Common myeloid progenitor, CD34-positive (primary cell): Measurements from ENCODE around the gene CSMD2.

Source experiments
- CTCF ChIA-PET: fragments of 350-600 bp; sonication (Branson Sonifier 250); formaldehyde crosslinking; loops from one replicate; lab custom pipeline; 2021; ENCODE audit warnings: antibody characterized with exemption; lab: Charles Lee
- POLR2A ChIA-PET: fragments of 350-600 bp; sonication (Branson Sonifier 250); formaldehyde crosslinking; loops from one replicate; lab custom pipeline; 2021; ENCODE audit warnings: antibody characterized with exemption; lab: Charles Lee
- DNase-seq, 3 donors: peaks; one replicate each; pipeline versions ENCODE4 v3.0.0 to v3.0.0-alpha.2; 2013
- H3K27ac ChIP-seq, 2 experiments: 1 replicate in 1 of 2; 2 replicates in 1 of 2; pipeline ENCODE4 v1.7.0; 2013; ENCODE audit warnings: inconsistent platforms in 2 of 2, low read length in 2 of 2, mild to moderate bottlenecking in 2 of 2, low read depth in 1 of 2, moderate library complexity in 1 of 2; ENCODE audit not compliant: severe bottlenecking in 2 of 2, insufficient read depth in 1 of 2, poor library complexity in 1 of 2
- H3K27me3 ChIP-seq, 5 experiments: replicated peaks in 2 of 5; 1 replicate in 3 of 5; 2 replicates in 2 of 5; pipeline versions ENCODE4 v1.6.1 to v1.7.0; 2013; ENCODE audit warnings: low read length in 4 of 5, mild to moderate bottlenecking in 2 of 5, moderate library complexity in 2 of 5, inconsistent platforms in 1 of 5; ENCODE audit not compliant: insufficient read depth in 5 of 5, control insufficient read depth in 4 of 5
- H3K36me3 ChIP-seq, 4 experiments: 1 replicate in 2 of 4; 2 replicates in 2 of 4; pipeline versions ENCODE4 v1.6.1 to v1.7.0; 2013; ENCODE audit warnings: low read length in 3 of 4, control low read depth in 1 of 4, mild to moderate bottlenecking in 1 of 4; ENCODE audit not compliant: control insufficient read depth in 4 of 4, insufficient read depth in 4 of 4
- H3K4me1 ChIP-seq, 4 experiments: 1 replicate in 3 of 4; 2 replicates in 1 of 4; pipeline versions ENCODE4 v1.6.1 to v1.7.1; 2013; ENCODE audit warnings: low read length in 3 of 4, mild to moderate bottlenecking in 3 of 4, control low read depth in 1 of 4, inconsistent platforms in 1 of 4, moderate library complexity in 1 of 4; ENCODE audit not compliant: control insufficient read depth in 4 of 4, insufficient read depth in 4 of 4; ENCODE audit errors: control extremely low read depth in 1 of 4
- H3K4me3 ChIP-seq, 7 experiments: 1 replicate in 4 of 7; 2 replicates in 3 of 7; pipeline versions ENCODE4 v1.5.1 to v1.7.0; 2013; ENCODE audit warnings: mild to moderate bottlenecking in 7 of 7, low read length in 6 of 7, moderate library complexity in 6 of 7, inconsistent platforms in 2 of 7, low read depth in 2 of 7, control low read depth in 1 of 7; ENCODE audit not compliant: insufficient read depth in 4 of 7, control insufficient read depth in 1 of 7; ENCODE audit errors: extremely low read depth in 1 of 7
- H3K9me3 ChIP-seq, 5 experiments: 1 replicate in 4 of 5; 2 replicates in 1 of 5; pipeline versions ENCODE4 v1.6.1 to v1.7.1; 2013; ENCODE audit warnings: low read length in 4 of 5, mild to moderate bottlenecking in 2 of 5, inconsistent platforms in 1 of 5, low read depth in 1 of 5, moderate library complexity in 1 of 5; ENCODE audit not compliant: control insufficient read depth in 4 of 5, insufficient read depth in 2 of 5; ENCODE audit errors: control extremely low read depth in 1 of 5
- WGBS: methylation state at CpG from one replicate; pipeline ENCODE4 v1.1.5; 2013; ENCODE audit not compliant: insufficient coverage; 5-methylcytosine and 5-hydroxymethylcytosine counted together

The CSMD2 gene

GRCh38 chr1:33630686-33631085 is 534.3 kb downstream of the CSMD2 start:
- POLR2A ChIA-PET, result no interaction called here

GRCh38 chr1:33626801-33627200 is 538.2 kb downstream of the CSMD2 start:
- Histone ChIP-seq H3K9me3 (no peaks in the 10 kb centered on the region), H3K27me3 (peaks cover 0 to 9% (median 2%) of the 10 kb centered on the region in 5 experiments), H3K4me3 (no peak overlapping the region), H3K27ac (no peak overlapping the region), H3K4me1 (no peaks in the 10 kb centered on the region), H3K36me3 (no peaks in the 10 kb centered on the region)
- 100% methylated on average over 2 of the region's 4 CpGs for WGBS
- CTCF ChIA-PET, result no interaction called here
- POLR2A ChIA-PET, result no interaction called here
- no peak for DNase-seq

More at GRCh38 chr1:33630686-33631085, 534.3 kb downstream of the CSMD2 start:
- Histone ChIP-seq H3K36me3 (no peaks in the 10 kb centered on the region), H3K4me1 (peaks cover 0 to 3% (median 0%) of the 10 kb centered on the region in 4 experiments), H3K27me3 (peaks cover 0 to 25% (median 4%) of the 10 kb centered on the region in 5 experiments), H3K27ac (no peak overlapping the region), H3K9me3 (no peaks in the 10 kb centered on the region), H3K4me3 (no peak overlapping the region)
- WGBS, result no CpG with 5 or more reads among the region's 1 CpG
- DNase-seq, result no peak
- CTCF ChIA-PET, result interaction anchor here (0.9 to 1.0 kb wide), 2 partner anchors 13 to 19 kb away, joined by 3 read pairs; no protein-coding TSS in a partner anchor

- WGBS, result 96% methylated on average over 29 of the region's 35 CpGs
- Histone ChIP-seq H3K9me3 (no peaks in the 10 kb centered on the region), H3K27ac (no peak overlapping the region), H3K36me3 (no peaks in the 10 kb centered on the region), H3K4me1 (no peaks in the 10 kb centered on the region), H3K27me3 (peaks cover 0 to 6% (median 0%) of the 10 kb centered on the region in 5 experiments), H3K4me3 (no peak overlapping the region)
- ChIA-PET CTCF (no interaction called here), POLR2A (no interaction called here)
- DNase-seq, result no peak
These were observed 539.8 kb downstream of the CSMD2 start for GRCh38 chr1:33624991-33625870.

GRCh38 chr1:33624261-33624990 is 540.6 kb downstream of the CSMD2 start:
- no peak overlapping the region for H3K4me3 ChIP-seq
- DNase-seq, result no peak
- no peaks in the 10 kb centered on the region for H3K36me3 ChIP-seq
- H3K4me1 ChIP-seq, result no peaks in the 10 kb centered on the region
- ChIA-PET POLR2A (no interaction called here), CTCF (interaction anchor here (1.1 to 1.2 kb wide), 2 partner anchors 9 to 10 kb away, joined by 3 to 4 read pairs; no protein-coding TSS in a partner anchor)
- H3K27ac ChIP-seq, result no peak overlapping the region
- 96% methylated on average over 21 of the region's 25 CpGs for WGBS
- peaks cover 0 to 6% (median 0%) of the 10 kb centered on the region in 5 experiments for H3K27me3 ChIP-seq
- H3K9me3 ChIP-seq, result no peaks in the 10 kb centered on the region

GRCh38 chr1:33623811-33624210 is 541.2 kb downstream of the CSMD2 start:
- CTCF ChIA-PET, result interaction anchor here (1.1 to 1.2 kb wide), 2 partner anchors 9 to 11 kb away, joined by 3 to 4 read pairs; no protein-coding TSS in a partner anchor
- no peaks in the 10 kb centered on the region for H3K4me1 ChIP-seq
- POLR2A ChIA-PET, result no interaction called here
- H3K9me3 ChIP-seq, result no peaks in the 10 kb centered on the region
- WGBS, result 76% methylated on average over 4 of the region's 4 CpGs
- no peaks in the 10 kb centered on the region for H3K36me3 ChIP-seq
- H3K27me3 ChIP-seq, result peaks cover 0 to 5% (median 0%) of the 10 kb centered on the region in 5 experiments
- no peak overlapping the region for H3K4me3 ChIP-seq
- no peak for DNase-seq
- no peak overlapping the region for H3K27ac ChIP-seq

GRCh38 chr1:33622757-33623156 is 542.3 kb downstream of the CSMD2 start:
- Histone ChIP-seq H3K9me3 (no peaks in the 10 kb centered on the region), H3K4me3 (no peak overlapping the region), H3K27ac (no peak overlapping the region), H3K27me3 (peaks cover 0 to 4% (median 0%) of the 10 kb centered on the region in 5 experiments), H3K36me3 (no peaks in the 10 kb centered on the region), H3K4me1 (no peaks in the 10 kb centered on the region)
- DNase-seq, result no peak
- ChIA-PET CTCF (no interaction called here), POLR2A (no interaction called here)
- 100% methylated on average over 1 of the region's 1 CpG for WGBS
